Measurements from ENCODE around the gene EXTL1.

The EXTL1 gene

DNA sequence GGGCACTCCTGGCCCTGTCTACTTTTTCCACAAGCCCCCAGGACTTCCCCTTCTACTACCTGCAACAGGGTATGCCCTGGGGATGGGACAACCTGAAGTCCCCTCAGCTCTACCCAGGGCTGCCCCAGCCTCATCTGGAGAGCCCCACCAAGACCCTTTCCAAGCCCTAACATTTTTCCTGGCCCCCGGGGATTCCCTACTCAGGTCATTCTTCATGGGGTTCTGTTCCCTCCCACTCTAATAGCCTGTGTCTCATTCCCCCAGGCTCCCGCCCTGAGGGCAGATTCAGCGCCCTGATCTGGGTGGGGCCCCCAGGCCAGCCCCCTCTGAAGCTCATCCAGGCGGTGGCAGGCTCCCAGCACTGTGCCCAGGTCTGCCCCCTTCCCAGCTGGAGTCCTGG lies 9.6 kb downstream of the EXTL1 start:
- TF ChIP-seq CEBPB (IDR thresholded peaks at IDR 0.05): no peak
- no peak for TF ChIP-seq EGR1 (IDR thresholded peaks at IDR 0.05)
- no peak for TF ChIP-seq TEAD4 (IDR thresholded peaks at IDR 0.05)
- TF ChIP-seq, protein P1, sequence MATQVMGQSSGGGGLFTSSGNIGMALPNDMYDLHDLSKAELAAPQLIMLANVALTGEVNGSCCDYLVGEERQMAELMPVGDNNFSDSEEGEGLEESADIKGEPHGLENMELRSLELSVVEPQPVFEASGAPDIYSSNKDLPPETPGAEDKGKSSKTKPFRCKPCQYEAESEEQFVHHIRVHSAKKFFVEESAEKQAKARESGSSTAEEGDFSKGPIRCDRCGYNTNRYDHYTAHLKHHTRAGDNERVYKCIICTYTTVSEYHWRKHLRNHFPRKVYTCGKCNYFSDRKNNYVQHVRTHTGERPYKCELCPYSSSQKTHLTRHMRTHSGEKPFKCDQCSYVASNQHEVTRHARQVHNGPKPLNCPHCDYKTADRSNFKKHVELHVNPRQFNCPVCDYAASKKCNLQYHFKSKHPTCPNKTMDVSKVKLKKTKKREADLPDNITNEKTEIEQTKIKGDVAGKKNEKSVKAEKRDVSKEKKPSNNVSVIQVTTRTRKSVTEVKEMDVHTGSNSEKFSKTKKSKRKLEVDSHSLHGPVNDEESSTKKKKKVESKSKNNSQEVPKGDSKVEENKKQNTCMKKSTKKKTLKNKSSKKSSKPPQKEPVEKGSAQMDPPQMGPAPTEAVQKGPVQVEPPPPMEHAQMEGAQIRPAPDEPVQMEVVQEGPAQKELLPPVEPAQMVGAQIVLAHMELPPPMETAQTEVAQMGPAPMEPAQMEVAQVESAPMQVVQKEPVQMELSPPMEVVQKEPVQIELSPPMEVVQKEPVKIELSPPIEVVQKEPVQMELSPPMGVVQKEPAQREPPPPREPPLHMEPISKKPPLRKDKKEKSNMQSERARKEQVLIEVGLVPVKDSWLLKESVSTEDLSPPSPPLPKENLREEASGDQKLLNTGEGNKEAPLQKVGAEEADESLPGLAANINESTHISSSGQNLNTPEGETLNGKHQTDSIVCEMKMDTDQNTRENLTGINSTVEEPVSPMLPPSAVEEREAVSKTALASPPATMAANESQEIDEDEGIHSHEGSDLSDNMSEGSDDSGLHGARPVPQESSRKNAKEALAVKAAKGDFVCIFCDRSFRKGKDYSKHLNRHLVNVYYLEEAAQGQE (IDR thresholded peaks at IDR 0.05; ENCODE audit: low read depth): no peak
- no peak for TF ChIP-seq FOXM1 (IDR thresholded peaks at IDR 0.05; ENCODE audit: borderline replicate concordance, low read depth)
- no peak for TF ChIP-seq RAD21 (IDR thresholded peaks at IDR 0.05; ENCODE audit: low read depth)

GRCh38 chr1:26031611-26032220 lies 10.1 kb downstream of the EXTL1 start:
- no peak for TF ChIP-seq TEAD4 (IDR thresholded peaks at IDR 0.05)
- no peak for TF ChIP-seq TAF1 (IDR thresholded peaks at IDR 0.05; ENCODE audit: low read depth)
- TF ChIP-seq, protein P1 (IDR thresholded peaks at IDR 0.05; ENCODE audit: low read depth): no peak
- TF ChIP-seq, protein P2, sequence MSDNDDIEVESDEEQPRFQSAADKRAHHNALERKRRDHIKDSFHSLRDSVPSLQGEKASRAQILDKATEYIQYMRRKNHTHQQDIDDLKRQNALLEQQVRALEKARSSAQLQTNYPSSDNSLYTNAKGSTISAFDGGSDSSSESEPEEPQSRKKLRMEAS (IDR thresholded peaks at IDR 0.05): no peak
- no peak for TF ChIP-seq EP300 (IDR thresholded peaks at IDR 0.05; ENCODE audit: borderline replicate concordance)
- TF ChIP-seq CREB1 (IDR thresholded peaks at IDR 0.05; ENCODE audit: low read depth): no peak
- TF ChIP-seq ZBTB7A (IDR thresholded peaks at IDR 0.05; ENCODE audit: low read depth): no peak
- TF ChIP-seq FOXM1 (IDR thresholded peaks at IDR 0.05; ENCODE audit: borderline replicate concordance, low read depth): no peak
- no peak for TF ChIP-seq CEBPB (IDR thresholded peaks at IDR 0.05)

DNA sequence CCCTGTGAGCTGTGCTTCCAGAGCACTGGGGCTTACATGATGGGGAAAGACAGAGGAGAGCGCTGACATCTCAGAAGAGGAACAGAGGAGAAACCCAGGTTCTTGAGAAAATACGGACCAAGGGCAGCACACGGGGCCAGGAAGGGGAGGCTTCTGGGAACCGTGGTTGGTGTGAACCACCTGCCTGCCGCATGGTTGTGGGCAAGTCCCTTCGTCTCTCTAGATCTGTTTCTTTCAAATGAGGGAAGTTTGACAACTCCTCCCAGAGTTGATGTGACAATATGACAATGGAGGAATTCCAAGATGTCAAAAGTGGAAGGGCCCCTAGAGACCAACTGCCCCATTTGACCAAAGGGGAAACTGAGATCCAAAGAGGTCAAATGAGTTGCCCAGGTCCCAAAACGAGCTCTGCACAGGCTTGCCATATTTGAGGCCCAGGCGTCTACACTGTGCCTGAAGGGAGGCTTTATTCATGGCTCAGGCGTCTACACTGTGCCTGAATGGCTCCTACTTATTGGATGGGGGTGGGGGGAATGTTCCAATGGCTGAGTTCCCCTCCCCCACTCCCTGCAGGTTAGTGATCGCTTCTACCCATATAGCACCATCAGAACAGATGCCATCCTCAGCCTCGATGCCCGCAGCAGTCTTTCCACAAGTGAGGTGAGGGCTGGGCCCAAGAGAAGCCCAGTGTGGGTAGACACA lies 11.2 kb downstream of the EXTL1 start:
- TF ChIP-seq NFIC (IDR thresholded peaks at IDR 0.05): no peak
- no peak for TF ChIP-seq CREB1 (IDR thresholded peaks at IDR 0.05; ENCODE audit: low read depth)
- TF ChIP-seq, protein P1 (IDR thresholded peaks at IDR 0.05; ENCODE audit: low read depth): no peak
- no peak for TF ChIP-seq TCF12 (IDR thresholded peaks at IDR 0.05; ENCODE audit: low read depth)
- no peak for TF ChIP-seq CEBPB (IDR thresholded peaks at IDR 0.05)
- no peak for TF ChIP-seq FOXM1 (IDR thresholded peaks at IDR 0.05; ENCODE audit: borderline replicate concordance, low read depth)

- TF ChIP-seq EGR1 (IDR thresholded peaks at IDR 0.05): no peak
- TF ChIP-seq ZBTB7A (IDR thresholded peaks at IDR 0.05; ENCODE audit: low read depth): no peak
- TF ChIP-seq TAF1 (IDR thresholded peaks at IDR 0.05; ENCODE audit: low read depth): no peak
- TF ChIP-seq TCF12 (IDR thresholded peaks at IDR 0.05; ENCODE audit: low read depth): no peak
- TF ChIP-seq, protein P2 (IDR thresholded peaks at IDR 0.05): no peak
- no peak for TF ChIP-seq CREB1 (IDR thresholded peaks at IDR 0.05; ENCODE audit: low read depth)
- no peak for TF ChIP-seq CEBPB (IDR thresholded peaks at IDR 0.05)
- no peak for TF ChIP-seq NFIC (IDR thresholded peaks at IDR 0.05)
- TF ChIP-seq RAD21 (IDR thresholded peaks at IDR 0.05; ENCODE audit: low read depth): no peak
- TF ChIP-seq FOXM1 (IDR thresholded peaks at IDR 0.05; ENCODE audit: borderline replicate concordance, low read depth): no peak
Measured at GRCh38 chr1:26034504-26035202, 13.1 kb downstream of the EXTL1 start.

DNA sequence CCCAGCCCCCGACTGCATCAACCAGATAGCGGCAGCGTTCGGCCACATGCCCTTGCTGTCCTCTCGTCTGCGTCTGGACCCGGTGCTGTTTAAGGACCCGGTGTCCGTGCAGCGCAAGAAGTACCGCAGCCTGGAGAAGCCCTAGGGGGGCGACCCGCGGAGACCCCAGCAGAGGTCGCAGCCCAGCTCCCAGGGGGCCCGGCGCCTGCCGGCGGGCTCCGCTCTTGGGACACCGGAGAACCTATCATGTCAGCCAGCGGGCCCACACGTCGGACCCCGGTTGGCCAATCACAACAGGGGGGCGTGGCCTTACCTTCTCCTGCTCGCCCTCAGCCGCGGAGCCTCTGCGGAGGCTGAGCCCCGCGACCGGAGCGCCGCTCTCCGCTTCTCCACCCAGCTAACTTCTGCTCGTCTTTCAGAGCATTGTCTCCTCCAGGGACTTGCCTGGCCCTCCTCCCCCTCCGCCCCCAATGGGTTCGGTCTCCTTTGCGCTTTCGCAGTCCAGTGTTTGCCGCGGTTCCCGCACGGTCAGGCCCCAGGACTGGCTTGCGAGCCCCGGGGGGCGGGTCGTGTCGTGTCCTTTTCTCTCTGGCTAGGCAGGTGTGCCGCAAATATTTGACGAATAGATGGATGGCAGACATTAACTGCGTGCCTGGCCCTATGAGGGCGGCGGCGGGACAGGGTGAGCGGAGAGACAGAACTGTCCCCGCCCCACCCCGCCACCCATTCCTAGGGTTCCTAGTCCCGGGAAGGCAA lies 13.8 kb downstream of the EXTL1 start:
- TF ChIP-seq TCF12 (IDR thresholded peaks at IDR 0.05; ENCODE audit: low read depth): peak; percentile 37; the same call in 1 of the 2 replicates
- no peak for TF ChIP-seq FOXM1 (IDR thresholded peaks at IDR 0.05; ENCODE audit: borderline replicate concordance, low read depth)
- TF ChIP-seq CREB1 (IDR thresholded peaks at IDR 0.05; ENCODE audit: low read depth): 0 out of 2 replicates have a peak, but pooled peaks have one; percentile 46
- peak; percentile 23; the same call in 1 of the 2 replicates for TF ChIP-seq EGR1 (IDR thresholded peaks at IDR 0.05)
- TF ChIP-seq, protein P2 (IDR thresholded peaks at IDR 0.05): peak; percentile 23
- TF ChIP-seq TAF1 (IDR thresholded peaks at IDR 0.05; ENCODE audit: low read depth): peak; percentile 65
- TF ChIP-seq ZBTB7A (IDR thresholded peaks at IDR 0.05; ENCODE audit: low read depth): peak; percentile 100
- no peak for TF ChIP-seq EP300 (IDR thresholded peaks at IDR 0.05; ENCODE audit: borderline replicate concordance)

Data from Ishikawa (cell line).